HG03045 (cell line): ENCODE data around the gene WDR83.
"Not testable (repeated sequence)": the region's sequence is repeated elsewhere in the genome, so short reads cannot be mapped to it uniquely, and the experiment has no call there.

Source experiments
- ATAC-seq: cut with Tn5 transposase; IDR thresholded peaks from one replicate; pipeline ENCODE4 v1.9.1; 2021; ENCODE audit warnings: mild to moderate bottlenecking, moderate library complexity; ENCODE audit not compliant: unreplicated experiment

Gene WDR83

GRCh38 chr19:12711187-12711586, 44.6 kb downstream of the WDR83 start:
- ATAC-seq: no peak

GRCh38 chr19:12712077-12712476, 45.5 kb downstream of the WDR83 start:
- not testable (repeated sequence) for ATAC-seq

GRCh38 chr19:12713304-12713703, 46.7 kb downstream of the WDR83 start:
- ATAC-seq: not testable (repeated sequence)

GRCh38 chr19:12715102-12715501, 48.5 kb downstream of the WDR83 start:
- ATAC-seq: no peak

GRCh38 chr19:12715929-12716328, 49.3 kb downstream of the WDR83 start:
- no peak for ATAC-seq

GRCh38 chr19:12720296-12720695, 53.7 kb downstream of the WDR83 start:
- ATAC-seq: no peak

GRCh38 chr19:12720851-12721655, 54.4 kb downstream of the WDR83 start:
- ATAC-seq: no peak

GRCh38 chr19:12721656-12722565, 55.3 kb downstream of the WDR83 start:
- ATAC-seq: peak; percentile 27

GRCh38 chr19:12722566-12723380, 56.2 kb downstream of the WDR83 start:
- ATAC-seq: peak; percentile 79

- no peak for ATAC-seq
Observed at GRCh38 chr19:12723381-12723640, 56.7 kb downstream of the WDR83 start.

GRCh38 chr19:12723641-12724426, 57.2 kb downstream of the WDR83 start, which contains the start of gene TNPO2:
Gene TNPO2 (minus strand): TSS chr19:12723932. CDS start chr19:12720977, 2,955 bp downstream.
- no peak for ATAC-seq
